D341Med (cell line): ENCODE results near the gene WDR89.
"Not testable (repeated sequence)": the region's sequence is repeated elsewhere in the genome, so short reads cannot be mapped to it uniquely, and the experiment has no call there.

Experiments
- DNase-seq: peaks from one replicate; pipeline ENCODE4 v3.0.0; 2012; ENCODE audit warnings: low spot score

The WDR89 gene, protein sequence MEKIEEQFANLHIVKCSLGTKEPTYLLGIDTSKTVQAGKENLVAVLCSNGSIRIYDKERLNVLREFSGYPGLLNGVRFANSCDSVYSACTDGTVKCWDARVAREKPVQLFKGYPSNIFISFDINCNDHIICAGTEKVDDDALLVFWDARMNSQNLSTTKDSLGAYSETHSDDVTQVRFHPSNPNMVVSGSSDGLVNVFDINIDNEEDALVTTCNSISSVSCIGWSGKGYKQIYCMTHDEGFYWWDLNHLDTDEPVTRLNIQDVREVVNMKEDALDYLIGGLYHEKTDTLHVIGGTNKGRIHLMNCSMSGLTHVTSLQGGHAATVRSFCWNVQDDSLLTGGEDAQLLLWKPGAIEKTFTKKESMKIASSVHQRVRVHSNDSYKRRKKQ

GRCh38 chr14:63641473-63642228 lies at the start of gene WDR89:
TSS of gene WDR89 (minus strand) at chr14:63641871. CDS start at chr14:63599942, 41,929 bp downstream.
- peak; percentile 95 for DNase-seq

DNA sequence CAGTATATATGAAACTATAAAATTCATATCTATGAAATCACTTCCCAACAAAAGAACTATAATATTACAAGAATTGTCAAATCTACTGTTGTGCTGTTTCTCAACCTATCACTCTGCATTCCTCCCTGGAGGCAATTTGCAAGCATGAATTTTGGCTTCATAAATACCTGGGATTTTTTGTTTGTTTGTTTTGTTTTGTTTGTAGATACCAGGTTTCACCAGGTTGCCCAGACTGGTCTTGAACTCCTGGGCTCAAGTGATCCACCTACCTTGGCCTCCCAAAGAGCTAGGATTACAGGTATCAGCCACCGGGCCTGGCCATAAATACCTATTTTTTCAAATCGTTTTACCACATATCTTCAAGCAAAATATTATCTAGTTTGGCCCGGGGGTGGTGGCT lies 47.5 kb upstream of the WDR89 start:
- DNase-seq = no peak

- no peak for DNase-seq
These were observed 45.3 kb upstream of the WDR89 start for GRCh38 chr14:63686926-63687325.

GRCh38 chr14:63685401-63685800 lies 43.7 kb upstream of the WDR89 start:
- DNase-seq = no peak

DNA sequence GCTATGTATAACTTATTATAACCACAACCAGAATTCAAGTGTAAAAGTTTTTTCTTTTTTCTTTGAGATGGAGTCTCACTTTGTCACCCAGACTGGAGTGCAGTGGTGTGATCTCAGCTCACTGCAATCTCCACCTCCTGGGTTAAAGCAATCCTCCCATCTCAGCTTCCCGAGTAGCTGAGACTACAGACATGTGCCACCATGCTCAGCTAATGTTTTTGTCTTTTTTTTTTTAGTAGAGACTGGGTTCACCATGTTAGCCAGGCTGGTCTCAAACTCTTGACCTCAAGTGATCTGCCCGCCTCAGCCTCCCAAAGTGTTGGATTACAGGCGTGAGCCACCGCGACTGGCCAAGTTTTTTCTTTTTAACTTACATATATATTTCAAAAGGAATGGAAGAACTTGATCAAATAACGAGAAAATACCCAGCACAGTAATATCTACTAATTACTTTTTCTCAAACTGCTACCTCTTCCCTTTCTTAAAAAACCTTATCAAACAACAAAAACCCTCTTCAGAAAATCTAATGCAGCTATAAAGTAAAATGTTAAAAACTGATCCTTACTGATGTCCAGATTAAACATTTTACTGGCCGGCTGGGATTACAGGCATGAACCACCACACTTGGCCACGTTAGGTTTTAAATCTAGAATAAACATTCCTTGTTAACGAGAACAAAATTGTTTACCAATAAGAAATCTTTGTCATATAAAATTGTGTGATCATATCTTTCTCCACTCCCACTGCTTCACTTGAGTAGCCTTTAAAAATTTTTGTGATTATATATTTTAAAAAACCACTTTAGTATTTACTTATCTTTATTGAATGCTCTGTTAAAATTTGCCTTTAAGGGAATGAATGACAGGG lies 41.3 kb upstream of the WDR89 start:
- DNase-seq = no peak

DNA sequence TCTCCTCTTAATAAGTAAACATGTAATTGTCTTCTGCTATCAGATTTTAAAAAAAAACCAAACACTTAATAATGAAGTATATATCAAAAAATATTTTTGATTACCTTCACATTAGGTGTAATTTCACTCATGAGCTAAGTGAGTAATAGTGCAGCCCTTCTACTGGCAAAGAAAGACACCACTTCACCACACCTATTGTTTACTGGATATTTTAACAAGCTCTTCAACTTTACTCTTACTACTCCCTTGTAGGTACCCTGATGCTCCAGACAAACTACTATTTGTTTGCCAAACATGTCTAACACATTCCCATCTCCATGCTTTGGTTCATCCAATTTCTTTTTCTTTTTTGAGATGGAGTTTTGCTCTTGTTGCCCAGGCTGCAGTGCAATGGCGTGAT lies 36.9 kb upstream of the WDR89 start:
- DNase-seq = no peak

DNA sequence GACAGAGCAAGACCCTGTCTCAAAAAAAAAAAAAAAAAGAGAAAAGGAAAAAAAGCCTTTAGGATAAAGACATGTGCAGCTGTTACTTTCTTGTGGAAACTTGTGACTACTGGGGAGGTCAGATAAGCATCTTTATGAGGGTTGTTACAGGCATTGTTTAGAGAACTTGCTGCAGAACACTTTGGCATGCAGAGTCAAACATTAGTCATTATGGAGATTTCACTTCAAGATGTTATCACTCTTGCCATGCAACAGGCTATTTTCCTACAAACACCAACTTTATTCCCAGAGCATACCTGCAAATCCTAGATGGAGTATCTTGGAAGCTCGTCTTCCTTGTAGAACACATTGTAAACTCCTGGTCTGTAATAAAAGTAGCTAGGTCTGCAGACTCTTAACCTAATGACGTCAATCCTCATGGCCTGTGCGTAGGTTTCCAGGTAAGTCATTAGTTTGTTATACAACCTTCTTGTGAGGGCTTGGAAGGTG lies 36.3 kb upstream of the WDR89 start:
- DNase-seq = no peak

DNA sequence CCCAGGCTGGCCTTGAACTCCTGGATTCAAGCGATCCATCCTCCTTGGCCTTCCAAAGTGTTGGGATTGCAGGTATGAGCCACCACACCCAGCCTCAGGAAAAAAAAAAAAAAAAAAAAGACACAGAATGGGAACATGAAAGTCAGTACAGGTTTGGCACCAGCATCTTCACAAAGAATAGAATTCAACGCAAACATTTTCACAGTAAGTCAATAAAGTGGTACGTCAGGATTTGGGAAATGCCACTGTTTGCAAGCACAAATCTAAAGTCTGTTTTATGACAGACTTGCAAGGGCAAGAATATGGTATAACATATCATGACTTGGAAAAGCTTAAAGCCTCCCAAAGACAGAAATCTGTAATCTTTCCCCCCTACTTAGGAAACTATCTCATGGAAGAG lies 34.9 kb upstream of the WDR89 start:
- no peak for DNase-seq

DNA sequence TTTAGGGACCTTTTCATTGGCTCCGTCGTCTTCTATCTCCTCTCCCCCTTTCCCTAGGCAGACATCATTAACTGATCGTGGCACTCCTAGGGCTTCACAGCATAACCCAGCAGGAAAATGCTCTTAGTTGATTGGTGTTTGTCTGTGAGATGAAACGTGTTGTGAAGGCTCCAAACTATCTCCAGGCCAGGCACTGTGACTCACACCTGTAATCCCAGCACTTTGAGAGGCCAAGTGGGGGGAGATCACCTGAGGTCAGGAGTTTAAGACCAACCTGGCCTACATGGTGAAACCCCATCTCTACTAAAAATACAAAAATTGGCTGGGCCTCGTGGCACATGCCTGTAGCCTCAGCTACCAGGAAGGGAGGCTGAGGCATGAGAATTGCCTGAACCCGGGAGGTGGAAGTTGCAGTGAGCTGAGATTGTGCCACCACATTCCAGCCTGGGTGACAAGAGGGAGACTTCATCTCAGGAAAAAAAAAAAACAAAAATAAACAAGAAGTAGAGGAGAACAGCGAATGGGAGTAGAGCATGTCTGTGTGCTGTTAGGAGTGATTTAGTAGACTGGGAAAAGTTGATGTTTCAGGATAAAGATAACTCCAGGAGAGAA lies 32.3 kb upstream of the WDR89 start:
- DNase-seq = no peak

DNA sequence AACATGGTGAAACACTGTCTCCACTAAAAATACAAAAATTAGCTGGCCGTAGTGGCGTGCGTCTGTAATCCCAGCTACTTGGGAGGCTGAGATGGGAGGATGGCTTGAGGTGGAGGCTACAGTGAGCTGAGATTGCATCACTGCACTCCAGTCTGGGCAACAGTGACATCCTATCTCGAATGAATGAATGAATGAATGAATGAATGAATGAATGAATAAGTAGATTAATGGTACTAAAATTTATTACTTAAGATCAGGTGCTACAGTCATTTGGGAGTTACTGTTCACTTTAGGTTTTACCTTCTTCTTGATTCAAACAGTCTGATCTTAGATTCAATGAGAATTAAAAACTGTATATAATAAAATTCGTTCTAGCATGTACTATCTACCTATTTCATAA lies 31.6 kb upstream of the WDR89 start:
- DNase-seq = no peak

DNA sequence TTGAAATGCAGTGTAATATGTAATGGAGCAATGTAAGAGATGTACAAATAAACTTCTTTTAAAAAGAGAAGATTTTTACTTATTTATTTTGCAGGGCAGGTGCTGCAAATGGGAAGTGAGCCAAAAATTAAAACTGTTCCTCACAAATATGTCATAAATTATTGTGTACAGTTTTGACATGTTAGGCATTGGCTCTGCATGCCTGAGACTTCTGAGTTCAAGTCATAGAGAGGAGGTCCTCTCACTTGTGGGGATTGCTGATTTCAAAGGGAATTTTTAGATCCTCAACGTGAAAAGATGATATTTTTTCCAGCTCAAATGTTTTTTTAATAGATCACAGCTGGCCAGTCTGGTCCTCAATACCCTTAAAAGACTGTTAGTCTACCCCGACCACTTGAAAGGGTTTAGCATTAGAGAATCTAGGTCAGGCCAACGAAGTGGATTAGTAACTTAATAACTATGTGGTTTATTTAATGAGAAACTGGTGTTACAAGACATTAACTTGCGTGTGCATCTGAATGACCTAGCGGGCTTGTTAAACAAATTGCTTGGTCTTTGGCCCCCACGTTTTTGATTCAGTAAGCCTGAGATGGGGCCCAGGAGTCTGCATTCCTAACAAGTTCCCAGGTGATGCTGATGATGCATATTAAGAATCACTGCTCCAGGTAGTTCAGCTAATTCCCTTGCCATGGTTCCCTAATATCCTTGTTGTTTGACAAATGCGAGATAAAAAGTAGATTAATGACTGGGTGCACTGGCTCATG lies 30.9 kb upstream of the WDR89 start:
- peak; percentile 47 for DNase-seq

DNA sequence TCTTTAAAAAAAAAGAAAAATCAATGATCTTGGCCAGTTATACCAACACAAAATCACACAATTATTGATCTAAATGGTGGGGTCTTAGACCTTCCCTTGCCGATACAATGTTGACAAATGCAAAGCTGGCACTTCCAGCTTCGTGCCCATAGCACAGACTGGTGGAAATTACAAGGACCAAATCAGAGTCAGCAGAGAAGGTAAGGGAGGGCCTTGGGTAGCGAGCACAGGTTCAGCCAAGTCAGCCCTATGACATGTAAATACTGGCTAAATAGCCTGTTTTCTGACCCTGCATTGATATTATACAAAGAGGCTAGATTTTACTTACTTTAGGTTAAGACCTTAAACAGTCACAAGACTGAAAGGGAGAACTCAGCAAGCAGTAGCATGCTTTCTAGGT lies 30.3 kb upstream of the WDR89 start:
- DNase-seq = no peak

- DNase-seq = no peak
These were observed 29.0 kb upstream of the WDR89 start for GRCh38 chr14:63670692-63671091.

DNA sequence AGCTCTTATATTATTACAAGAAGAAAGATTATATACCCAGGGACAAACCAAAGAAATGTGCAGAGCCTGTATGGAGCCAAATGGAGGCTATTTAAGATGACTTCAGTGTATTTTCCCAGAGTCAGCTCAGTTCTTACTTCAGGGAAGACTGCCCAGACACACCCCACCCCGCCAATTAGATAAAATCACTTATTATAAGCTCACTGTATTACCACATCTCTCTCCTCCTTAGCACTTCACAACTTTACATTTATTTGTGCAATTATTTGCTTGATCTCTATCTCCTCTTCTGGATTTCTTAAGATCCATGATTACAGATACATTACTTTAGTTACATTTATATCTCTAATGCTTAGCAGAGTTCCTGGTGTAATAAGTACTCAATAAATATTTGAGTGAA lies 24.7 kb upstream of the WDR89 start:
- DNase-seq = no peak

- DNase-seq = no peak
These were observed 22.0 kb upstream of the WDR89 start for GRCh38 chr14:63663428-63664341.

DNA sequence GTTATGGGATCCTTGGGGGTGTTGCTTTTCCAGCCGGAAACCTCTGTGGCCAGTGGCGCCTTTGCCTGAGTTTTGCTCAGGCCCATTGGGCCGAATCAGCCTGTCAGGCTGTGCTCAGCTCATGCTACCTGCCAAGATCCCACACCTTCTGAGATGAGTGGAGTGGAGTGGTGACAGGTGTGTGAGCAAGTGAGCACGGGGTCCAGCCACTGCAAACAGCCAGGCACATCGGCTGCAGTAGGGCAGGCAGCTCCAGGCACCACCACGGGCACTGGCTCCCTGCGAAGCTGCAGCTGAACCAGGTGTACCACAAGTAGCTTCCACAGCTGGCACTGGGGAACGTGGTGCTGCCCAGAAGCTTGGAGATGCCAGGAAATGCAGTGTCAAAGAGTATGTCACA lies 21.1 kb upstream of the WDR89 start:
- DNase-seq = no peak

DNA sequence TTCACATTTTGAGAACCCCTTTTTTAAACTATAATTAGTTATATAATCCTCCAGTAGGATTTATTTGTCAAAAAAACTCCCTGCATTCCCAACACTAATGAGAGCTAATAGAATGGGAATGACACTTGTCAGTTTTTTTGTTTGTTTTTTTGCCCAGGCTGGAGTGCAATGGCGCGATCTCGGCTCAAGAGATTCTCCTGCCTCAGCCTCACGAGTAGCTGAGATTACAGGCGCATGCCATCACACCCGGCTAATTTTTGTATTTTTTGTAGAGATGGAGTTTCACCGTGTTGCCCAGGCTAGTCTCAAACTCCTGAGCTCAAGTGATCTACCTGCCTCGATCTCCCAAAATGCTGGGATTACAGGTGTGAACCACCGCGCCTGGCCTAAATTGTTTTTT lies 20.2 kb upstream of the WDR89 start:
- not testable (repeated sequence) for DNase-seq

GRCh38 chr14:63659726-63660125 lies 18.1 kb upstream of the WDR89 start:
- no peak for DNase-seq

DNA sequence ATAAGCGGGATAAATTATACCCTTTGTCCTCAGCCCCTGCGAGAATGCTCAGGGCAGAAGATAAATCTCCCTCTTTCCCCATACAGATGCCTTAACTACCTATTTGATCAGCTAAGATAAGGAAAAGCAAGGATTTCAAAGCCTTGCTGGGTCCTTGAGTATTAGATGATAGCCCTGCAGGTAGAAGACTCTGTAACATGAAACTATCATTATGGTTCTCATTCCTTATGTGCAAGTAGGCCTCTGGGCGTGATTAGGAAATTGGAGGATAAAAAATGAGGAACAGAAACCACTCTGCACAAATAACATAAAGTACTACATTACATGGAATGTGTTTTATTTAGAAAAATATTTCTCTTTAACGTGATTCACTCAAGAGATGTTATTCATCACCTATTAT lies 14.5 kb upstream of the WDR89 start:
- no peak for DNase-seq

DNA sequence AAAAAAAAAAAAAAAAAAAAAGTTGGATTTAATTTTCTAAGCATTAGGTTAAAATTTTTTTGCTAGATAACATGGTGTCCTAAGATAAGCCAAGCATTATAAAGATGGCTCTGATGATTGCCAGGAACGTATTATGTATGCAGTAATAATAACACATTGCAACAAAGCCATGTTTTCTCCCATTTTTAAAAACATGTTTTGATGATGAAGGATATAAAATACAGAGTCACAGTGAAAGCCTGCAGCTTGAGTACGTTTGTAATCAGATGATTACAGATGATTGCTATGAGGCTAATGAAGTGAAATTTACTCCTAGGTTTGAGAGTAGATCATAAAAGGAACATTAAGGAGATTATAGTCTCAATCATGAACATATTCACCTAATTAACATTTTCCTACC lies 13.3 kb upstream of the WDR89 start:
- DNase-seq = no peak
